B cell (primary cell): ENCODE data around the gene HPS5. TPM values are rescaled to one million over a fixed set of nuclear protein-coding genes. Genes with fewer than 3 reads are reported as not detected.

ENCODE experiments used
- ATAC-seq: fragments of 200-7000 bp; cut with Tn5 transposase; one replicate; pipeline ENCODE4 v1.10.0; 2021; ENCODE audit warnings: low read depth, mild to moderate bottlenecking, moderate number of reproducible peaks, moderate library complexity
- CTCF ChIA-PET: fragments of 350-600 bp; sonication (Branson Sonifier 250); formaldehyde crosslinking; loops from one replicate; lab custom pipeline; 2021; ENCODE audit warnings: antibody characterized with exemption, inconsistent platforms; lab: Charles Lee
- POLR2A ChIA-PET: fragments of 350-600 bp; sonication (Branson Sonifier 250); formaldehyde crosslinking; loops from one replicate; lab custom pipeline; 2021; ENCODE audit warnings: antibody characterized with exemption; lab: Charles Lee
- DNase-seq: peaks from one replicate; pipeline ENCODE4 v3.0.0; 2013
- H2AFZ ChIP-seq: 2 replicates; pipeline ENCODE4 v1.6.1; 2012; ENCODE audit warnings: mild to moderate bottlenecking, low read depth, low read length; ENCODE audit not compliant: insufficient read depth, poor library complexity, severe bottlenecking
- H3K27ac ChIP-seq, 2 donors: 1 replicate in 1 of 2; 2 replicates in 1 of 2; pipeline ENCODE4 v1.5.1; 2012 to 2013; ENCODE audit warnings: low read length in 2 of 2, mild to moderate bottlenecking in 2 of 2, moderate library complexity in 1 of 2
- H3K27me3 ChIP-seq, 4 experiments: fragments of 200-600 bp in 1 of 4; sonication (generic) in 1 of 4; replicated peaks in 1 of 4; 1 replicate in 2 of 4; 2 replicates in 2 of 4; pipeline versions ENCODE4 v1.6.1 to v1.7.0; 2013 to 2016; ENCODE audit warnings: low read length in 3 of 4, mild to moderate bottlenecking in 2 of 4, mixed read lengths in 1 of 4, moderate library complexity in 1 of 4; ENCODE audit not compliant: insufficient read depth in 4 of 4, control insufficient read depth in 3 of 4; ENCODE audit errors: control extremely low read depth in 1 of 4
- H3K36me3 ChIP-seq, 2 experiments: replicated peaks in 1 of 2; 1 replicate in 1 of 2; 2 replicates in 1 of 2; pipeline versions ENCODE4 v1.6.1 to v1.7.1; 2013; ENCODE audit warnings: low read length in 1 of 2; ENCODE audit not compliant: insufficient read depth in 2 of 2, control insufficient read depth in 1 of 2; ENCODE audit errors: control extremely low read depth in 1 of 2, extremely low read depth in 1 of 2
- H3K4me1 ChIP-seq, 2 donors: fragments of 200-600 bp in 1 of 2; sonication (generic) in 1 of 2; 1 replicate in 1 of 2; 2 replicates in 1 of 2; pipeline versions ENCODE4 v1.5.1 to v1.6.1; 2013 to 2017; ENCODE audit warnings: low read length in 2 of 2; ENCODE audit not compliant: control insufficient read depth in 2 of 2, insufficient read depth in 2 of 2
- H3K4me2 ChIP-seq: replicated peaks from 2 replicates; pipeline ENCODE3; 2012; ENCODE audit warnings: mild to moderate bottlenecking, low read depth, low read length; ENCODE audit not compliant: poor library complexity, severe bottlenecking
- H3K4me3 ChIP-seq, 5 experiments: fragments of 200-600 bp in 1 of 5; sonication (generic) in 1 of 5; 1 replicate in 3 of 5; 2 replicates in 2 of 5; pipeline versions ENCODE4 v1.5.1 to v1.7.0; 2011 to 2016; ENCODE audit warnings: low read length in 4 of 5, mild to moderate bottlenecking in 4 of 5, low read depth in 2 of 5, control low read depth in 1 of 5, moderate library complexity in 1 of 5; ENCODE audit not compliant: insufficient read depth in 1 of 5; ENCODE audit errors: control extremely low read depth in 1 of 5, extremely low read depth in 1 of 5
- H3K79me2 ChIP-seq: fragments of 200-600 bp; sonication (generic); one replicate; pipeline ENCODE4 v1.6.0; 2016; ENCODE audit warnings: low read length; ENCODE audit not compliant: control insufficient read depth, insufficient read depth
- H3K9ac ChIP-seq: fragments of 200-600 bp; sonication (generic); 2 replicates; pipeline ENCODE4 v1.6.1; 2017; ENCODE audit warnings: mild to moderate bottlenecking, low read length, moderate library complexity
- H3K9me3 ChIP-seq, 3 donors: one replicate each; pipeline versions ENCODE4 v1.6.1 to v1.7.1; 2013; ENCODE audit warnings: low read length in 2 of 3; ENCODE audit not compliant: control insufficient read depth in 2 of 3, insufficient read depth in 1 of 3; ENCODE audit errors: control extremely low read depth in 1 of 3
- H4K20me1 ChIP-seq: 2 replicates; pipeline ENCODE4 v1.6.0; 2012; ENCODE audit warnings: mild to moderate bottlenecking, low read length; ENCODE audit not compliant: insufficient read depth, control insufficient read depth, poor library complexity, severe bottlenecking
- H3K27ac Mint-ChIP-seq: one replicate; pipeline ENCODE4 v1.8.0; 2021; ENCODE audit warnings: mixed read lengths
- H3K27me3 Mint-ChIP-seq: one replicate; pipeline ENCODE4 v1.8.0; 2021; ENCODE audit warnings: mixed read lengths
- H3K4me1 Mint-ChIP-seq: one replicate; pipeline ENCODE4 v1.8.0; 2021; ENCODE audit warnings: mixed read lengths
- H3K4me3 Mint-ChIP-seq: one replicate; pipeline ENCODE4 v1.8.0; 2021; ENCODE audit warnings: mixed read lengths
- H3K9me3 Mint-ChIP-seq: one replicate; pipeline ENCODE4 v1.8.0; 2022; ENCODE audit warnings: mixed read lengths; ENCODE audit not compliant: insufficient read depth
- CTCF ChIP-seq: fragments of 200-600 bp; IDR thresholded peaks from one replicate; pipeline ENCODE4 v1.8.0; 2022; ENCODE audit warnings: antibody characterized with exemption, mild to moderate bottlenecking
- EZH2 ChIP-seq: IDR thresholded peaks from 2 replicates; pipeline ENCODE4 v1.6.1; 2012; ENCODE audit warnings: borderline replicate concordance, low read depth, mild to moderate bottlenecking, moderate library complexity, low read length; ENCODE audit not compliant: insufficient read depth, poor library complexity, severe bottlenecking
- WGBS: methylation state at CpG from one replicate; pipeline ENCODE4 v1.1.5; 2013; ENCODE audit warnings: missing lambda C conversion rate; ENCODE audit not compliant: insufficient coverage; 5-methylcytosine and 5-hydroxymethylcytosine counted together
- intact Hi-C: fragments of 100-400 bp; cut with micrococcal nuclease; formaldehyde crosslinking; loops from one replicate; pipeline ENCODE4 v1.10.0; 2022
- polyA plus RNA-seq: library from polyadenylated mRNA; depleted of rRNA; stranded (reverse); fragments of >200 nt; gene quantifications from 2 replicates; pipeline ENCODE4 v1.2.3, GENCODE V29; 2012
- total RNA-seq, 2 donors: library from RNA; stranded (reverse); fragments of 120-200 nt in 1 of 2; gene quantifications; 1 replicate in 1 of 2; 2 replicates in 1 of 2; pipeline versions ENCODE4 v1.2.3 to v1.2.4, GENCODE V29; 2013 to 2022

HPS5 gene
- total and polyA plus RNA-seq, 2 donors (not counting 1 experiment from before 2014, with no cell fraction given), result 15.2 to 31.3 TPM

- Histone ChIP-seq H3K27ac (peak overlapping the region in 1 of 2 donors; percentile 6), H3K4me2 (no peak overlapping the region), H3K9me3 (peaks cover 0 to 4% (median 0%) of the 10 kb centered on the region in 3 donors), H3K9ac (no peak overlapping the region), H3K79me2 (peaks cover 9% of the 10 kb centered on the region), H4K20me1 (no peaks in the 10 kb centered on the region), H3K27me3 (no peaks in the 10 kb centered on the region), H3K4me3 (no peak overlapping the region), H3K36me3 (peaks cover 0 to 23% of the 10 kb centered on the region in 2 experiments), H3K4me1 (peaks cover 28 to 32% of the 10 kb centered on the region in 2 donors), H2AFZ (no peak overlapping the region)
- WGBS, result 86% methylated on average over 1 of the region's 5 CpGs
- ATAC-seq (no peak), DNase-seq (no peak)
- POLR2A ChIA-PET, result interaction anchor here (1.0 kb wide), 1 partner anchor 44 kb away, joined by 3 read pairs; the partner anchor contains the start of genes GTF2H1 and HPS5
- H3K9me3 Mint-ChIP-seq, result no peaks in the 10 kb centered on the region
- peaks cover 30% of the 10 kb centered on the region for H3K4me1 Mint-ChIP-seq
- intact Hi-C loops, result no loop called here
- TF ChIP-seq EZH2 (no peak), CTCF (no peak)
- no peak overlapping the region for H3K4me3 Mint-ChIP-seq
- H3K27me3 Mint-ChIP-seq, result no peaks in the 10 kb centered on the region
- no peak overlapping the region for H3K27ac Mint-ChIP-seq
- CTCF ChIA-PET, result interaction anchor here (0.7 kb wide), 1 partner anchor 1518 kb away, joined by 3 read pairs; no protein-coding TSS in a partner anchor
Observed at GRCh38 chr11:18277565-18278271, 44.2 kb downstream of the HPS5 start.

DNA sequence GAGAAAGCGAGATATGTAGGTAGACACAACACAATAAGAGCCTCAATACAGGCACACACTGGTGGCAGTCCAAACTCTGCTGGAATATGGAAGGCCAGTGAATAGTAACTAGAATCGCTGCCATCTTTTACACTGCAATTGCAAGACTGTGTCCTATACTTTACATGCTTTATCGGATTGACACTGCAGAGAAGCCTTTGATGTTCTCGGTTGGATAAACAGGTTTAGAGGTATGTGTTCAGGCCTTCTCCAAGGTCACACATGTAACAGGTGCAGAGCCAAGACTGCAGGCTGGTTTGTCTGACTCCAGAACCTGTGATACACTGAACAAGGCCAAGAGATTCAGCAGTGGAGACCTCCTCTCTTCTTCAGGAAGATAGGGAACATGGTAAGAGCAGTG is 50.7 kb downstream of the HPS5 start:
- Mint-ChIP-seq H3K9me3 (no peaks in the 10 kb centered on the region), H3K27me3 (no peaks in the 10 kb centered on the region), H3K4me3 (no peak overlapping the region), H3K27ac (no peak overlapping the region), H3K4me1 (peaks cover 7% of the 10 kb centered on the region)
- ATAC-seq (no peak), DNase-seq (no peak)
- peaks cover 0 to 4% (median 0%) of the 10 kb centered on the region in 3 donors for H3K9me3 ChIP-seq
- H3K4me2 ChIP-seq, result no peak overlapping the region
- no peak overlapping the region for H3K9ac ChIP-seq
- no peaks in the 10 kb centered on the region for H3K27me3 ChIP-seq
- no peak overlapping the region for H2AFZ ChIP-seq
- ChIA-PET CTCF (no interaction called here), POLR2A (no interaction called here)
- WGBS, result no CpG with 5 or more reads among the region's 4 CpGs
- intact Hi-C loops, result no loop called here
- H4K20me1 ChIP-seq, result no peaks in the 10 kb centered on the region
- no peaks in the 10 kb centered on the region for H3K36me3 ChIP-seq
- no peak overlapping the region for H3K27ac ChIP-seq
- no peak overlapping the region for H3K4me3 ChIP-seq
- H3K4me1 ChIP-seq, result no peaks in the 10 kb centered on the region
- no peaks in the 10 kb centered on the region for H3K79me2 ChIP-seq
- TF ChIP-seq EZH2 (no peak), CTCF (no peak)
